Choroid plexus epithelial cell (primary cell): ENCODE results near the gene MSL2.

Source experiments
- DNase-seq: peaks from one replicate; pipeline ENCODE4 v3.0.0-alpha.2; 2010; ENCODE audit warnings: low read depth
- H3K4me3 ChIP-seq: 2 replicates; pipeline ENCODE4 v1.5.1; 2011; ENCODE audit warnings: low read depth, mild to moderate bottlenecking, control low read depth, low read length, moderate library complexity
- TF ChIP-seq, protein P1 (sequence below): conservative IDR thresholded peaks from 2 replicates; pipeline ENCODE4 v1.5.1; 2011; ENCODE audit warnings: low read depth, mild to moderate bottlenecking, control low read depth, inconsistent platforms, low read length, moderate library complexity

The MSL2 gene, protein sequence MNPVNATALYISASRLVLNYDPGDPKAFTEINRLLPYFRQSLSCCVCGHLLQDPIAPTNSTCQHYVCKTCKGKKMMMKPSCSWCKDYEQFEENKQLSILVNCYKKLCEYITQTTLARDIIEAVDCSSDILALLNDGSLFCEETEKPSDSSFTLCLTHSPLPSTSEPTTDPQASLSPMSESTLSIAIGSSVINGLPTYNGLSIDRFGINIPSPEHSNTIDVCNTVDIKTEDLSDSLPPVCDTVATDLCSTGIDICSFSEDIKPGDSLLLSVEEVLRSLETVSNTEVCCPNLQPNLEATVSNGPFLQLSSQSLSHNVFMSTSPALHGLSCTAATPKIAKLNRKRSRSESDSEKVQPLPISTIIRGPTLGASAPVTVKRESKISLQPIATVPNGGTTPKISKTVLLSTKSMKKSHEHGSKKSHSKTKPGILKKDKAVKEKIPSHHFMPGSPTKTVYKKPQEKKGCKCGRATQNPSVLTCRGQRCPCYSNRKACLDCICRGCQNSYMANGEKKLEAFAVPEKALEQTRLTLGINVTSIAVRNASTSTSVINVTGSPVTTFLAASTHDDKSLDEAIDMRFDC

DNA sequence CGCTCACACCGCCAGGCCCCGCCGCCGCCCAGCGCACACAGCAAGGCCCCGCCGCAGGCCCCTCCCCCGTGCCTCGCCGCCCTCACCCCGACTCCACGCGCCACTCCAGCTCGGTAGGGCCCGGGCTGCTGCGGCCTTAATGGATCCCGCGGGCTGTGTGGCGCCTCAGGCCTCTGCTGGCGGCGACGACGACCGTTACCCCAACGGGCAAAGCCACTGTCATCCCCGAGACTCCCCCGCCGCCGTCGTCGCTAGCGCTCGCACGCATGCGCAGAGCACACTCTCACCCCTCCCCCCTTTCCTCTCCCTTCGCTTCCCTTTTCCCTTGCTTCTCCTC lies at the start of gene MSL2:
Gene MSL2, minus strand, starts transcription at position 272 of the 337 bp plus-strand sequence. CDS start 1,222 bp downstream, outside the sequence.
- H3K4me3 ChIP-seq = peak within 1 kb of the TSS; percentile 95
- TF ChIP-seq, protein P1, sequence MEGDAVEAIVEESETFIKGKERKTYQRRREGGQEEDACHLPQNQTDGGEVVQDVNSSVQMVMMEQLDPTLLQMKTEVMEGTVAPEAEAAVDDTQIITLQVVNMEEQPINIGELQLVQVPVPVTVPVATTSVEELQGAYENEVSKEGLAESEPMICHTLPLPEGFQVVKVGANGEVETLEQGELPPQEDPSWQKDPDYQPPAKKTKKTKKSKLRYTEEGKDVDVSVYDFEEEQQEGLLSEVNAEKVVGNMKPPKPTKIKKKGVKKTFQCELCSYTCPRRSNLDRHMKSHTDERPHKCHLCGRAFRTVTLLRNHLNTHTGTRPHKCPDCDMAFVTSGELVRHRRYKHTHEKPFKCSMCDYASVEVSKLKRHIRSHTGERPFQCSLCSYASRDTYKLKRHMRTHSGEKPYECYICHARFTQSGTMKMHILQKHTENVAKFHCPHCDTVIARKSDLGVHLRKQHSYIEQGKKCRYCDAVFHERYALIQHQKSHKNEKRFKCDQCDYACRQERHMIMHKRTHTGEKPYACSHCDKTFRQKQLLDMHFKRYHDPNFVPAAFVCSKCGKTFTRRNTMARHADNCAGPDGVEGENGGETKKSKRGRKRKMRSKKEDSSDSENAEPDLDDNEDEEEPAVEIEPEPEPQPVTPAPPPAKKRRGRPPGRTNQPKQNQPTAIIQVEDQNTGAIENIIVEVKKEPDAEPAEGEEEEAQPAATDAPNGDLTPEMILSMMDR = no peak
- no peak for DNase-seq

DNA sequence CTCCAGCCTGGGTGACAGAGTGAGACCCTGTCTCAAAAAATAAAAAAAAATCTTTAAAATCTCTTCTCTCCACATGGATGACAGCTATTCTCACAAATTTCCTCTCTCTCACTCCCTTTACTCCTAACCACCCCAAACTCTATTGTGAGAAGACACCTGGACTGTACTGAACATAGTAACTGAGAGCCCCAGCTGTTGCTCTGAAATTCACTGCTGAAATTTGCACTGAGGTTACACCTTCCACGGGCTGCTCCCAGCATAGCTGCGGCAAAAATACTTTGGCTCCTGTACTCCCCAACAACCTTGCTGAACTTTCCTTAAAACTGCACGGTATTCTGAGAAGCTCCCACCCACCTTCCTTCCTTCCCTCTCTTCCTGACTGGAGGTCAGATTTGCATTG lies 49.6 kb upstream of the MSL2 start:
- no peak for DNase-seq
- H3K4me3 ChIP-seq = no peak overlapping the region
- TF ChIP-seq, protein P1 = no peak

DNA sequence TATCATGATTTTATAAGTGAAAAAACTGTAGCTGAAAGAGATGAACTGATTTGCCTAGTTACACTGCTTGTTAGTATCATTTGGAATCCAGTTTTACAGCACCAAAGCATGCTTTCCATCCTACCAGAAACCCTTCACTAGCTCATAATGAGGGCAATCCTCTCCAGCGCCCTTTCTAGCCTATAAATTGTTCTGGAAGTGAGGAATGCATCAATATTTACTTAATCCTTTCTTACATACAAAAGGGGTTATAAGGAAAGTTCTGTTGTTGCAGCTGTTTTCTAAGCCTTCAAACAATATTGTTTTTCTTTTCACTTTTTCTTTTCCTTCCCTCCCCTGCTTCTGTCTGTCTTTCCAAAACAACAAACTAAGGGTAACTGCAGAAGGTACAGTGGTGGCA lies 43.0 kb upstream of the MSL2 start:
- no peak overlapping the region for H3K4me3 ChIP-seq
- DNase-seq = no peak
- TF ChIP-seq, protein P1 = no peak

DNA sequence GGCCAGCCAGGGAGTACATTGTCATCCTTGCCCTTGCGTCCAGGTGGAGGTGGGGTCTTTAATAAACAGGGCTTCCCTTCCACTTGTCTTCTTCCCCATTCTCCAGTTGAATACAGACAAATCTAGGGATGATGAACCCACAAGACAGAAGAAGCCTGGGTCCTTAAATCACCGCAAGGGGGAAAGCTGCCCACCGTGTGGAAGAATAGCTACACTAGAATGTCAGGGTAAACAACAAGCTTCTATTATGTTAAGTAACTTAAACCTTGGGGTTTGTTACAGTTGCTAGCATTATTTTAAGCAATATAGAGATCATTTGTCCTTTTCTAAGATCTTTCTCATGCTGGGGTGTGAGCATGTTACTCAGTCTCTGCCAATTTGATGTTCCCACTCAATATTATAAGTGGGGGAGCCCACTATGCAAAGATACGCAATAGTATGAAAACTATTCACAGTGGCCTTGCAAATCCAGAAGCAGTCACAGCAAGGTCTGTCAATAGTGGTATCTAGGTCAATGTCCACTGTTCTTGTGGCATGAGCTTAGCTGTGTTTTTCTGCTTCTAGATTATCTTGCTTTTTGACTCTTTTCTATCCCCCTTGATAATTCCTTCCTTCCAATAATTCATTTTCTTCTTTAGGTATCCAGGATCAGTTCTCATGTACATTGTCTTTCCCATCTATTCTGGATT lies 42.0 kb upstream of the MSL2 start:
- TF ChIP-seq, protein P1 = no peak
- H3K4me3 ChIP-seq = no peak overlapping the region
- no peak for DNase-seq

DNA sequence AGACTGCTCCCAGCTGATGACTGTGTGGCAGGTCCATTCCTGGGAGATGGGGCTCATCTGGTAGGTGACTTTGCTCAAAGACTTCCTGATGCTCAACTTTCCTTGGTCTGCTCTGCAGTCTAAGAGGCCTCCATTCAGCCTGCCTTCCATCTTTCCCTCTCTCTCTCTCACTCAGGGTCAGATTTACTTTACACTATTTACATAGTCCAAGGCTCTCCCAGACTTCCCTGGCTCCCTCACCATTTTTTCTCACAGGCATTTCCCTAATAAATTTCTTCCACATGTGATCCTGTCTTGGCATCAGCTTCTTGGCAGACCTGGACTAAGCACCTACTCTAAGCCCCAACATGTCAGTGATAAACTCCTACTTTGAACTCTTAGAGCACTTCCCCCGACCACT lies 41.0 kb upstream of the MSL2 start:
- no peak overlapping the region for H3K4me3 ChIP-seq
- DNase-seq = no peak
- TF ChIP-seq, protein P1 = no peak

DNA sequence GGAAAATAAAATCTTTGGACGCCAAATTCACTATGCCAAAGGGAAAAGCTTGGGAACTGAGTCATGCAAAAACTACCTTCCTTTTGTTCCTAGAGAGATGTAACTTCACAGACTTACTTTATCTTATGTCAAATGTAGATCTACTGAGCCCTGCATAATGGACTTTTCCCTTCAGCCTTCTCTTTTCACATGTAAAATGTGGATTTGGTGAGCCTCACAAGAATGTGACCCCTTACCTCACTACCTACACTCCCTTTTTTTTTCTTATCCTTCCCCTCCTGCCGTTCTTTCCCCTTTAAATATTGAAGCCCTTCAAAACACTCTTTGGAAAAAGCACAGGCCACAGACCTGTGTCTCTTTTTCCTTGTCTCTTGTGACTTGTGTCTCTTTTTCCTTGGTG lies 40.0 kb upstream of the MSL2 start:
- H3K4me3 ChIP-seq = no peak overlapping the region
- TF ChIP-seq, protein P1 = no peak
- DNase-seq = no peak
